Measurements from ENCODE around the gene ASIC1.

ASIC1 gene

DNA sequence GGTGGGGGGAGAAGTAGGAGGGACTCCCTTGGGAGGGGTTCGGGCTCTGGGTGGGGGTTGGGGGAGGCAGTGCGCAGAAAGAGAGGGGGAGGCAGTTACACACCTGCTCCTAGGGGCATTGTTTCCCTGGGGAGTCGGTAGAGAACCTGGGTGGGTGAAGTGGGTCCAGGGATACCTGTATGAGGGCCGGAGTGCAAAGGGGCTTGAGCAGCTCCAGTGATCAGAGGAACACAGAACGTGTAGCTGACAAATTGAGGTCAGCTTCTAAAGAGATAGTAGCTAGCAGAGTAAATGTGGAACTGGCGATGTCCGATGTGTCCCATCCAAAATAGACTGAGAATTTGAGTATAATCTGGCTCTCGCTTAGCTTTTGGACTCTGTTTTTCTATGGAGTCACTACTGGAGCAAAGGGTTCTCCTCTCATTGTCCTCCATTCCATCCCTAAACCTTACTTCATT, 28.2 kb downstream of the ASIC1 start:
- DNase-seq: no peak

DNA sequence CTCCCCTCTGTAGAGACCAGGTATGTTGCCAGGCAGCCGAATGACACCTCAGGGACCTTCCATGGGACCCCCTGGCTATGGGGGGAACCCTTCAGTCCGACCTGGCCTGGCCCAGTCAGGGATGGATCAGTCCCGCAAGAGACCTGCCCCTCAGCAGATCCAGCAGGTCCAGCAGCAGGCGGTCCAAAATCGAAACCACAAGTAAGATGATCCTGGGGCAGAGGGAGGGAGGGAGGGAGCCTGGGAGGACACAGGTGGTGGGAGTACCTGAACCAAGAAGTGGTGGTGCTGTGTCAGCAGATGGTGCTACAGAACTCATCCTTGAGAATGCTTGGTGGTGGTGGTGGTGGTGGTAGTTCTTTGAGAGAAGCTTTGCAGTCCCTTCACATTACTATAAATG, 28.8 kb downstream of the ASIC1 start:
- DNase-seq: no peak

- no peak for DNase-seq
Measured at GRCh38 chr12:50087151-50087550, 29.8 kb downstream of the ASIC1 start.

DNA sequence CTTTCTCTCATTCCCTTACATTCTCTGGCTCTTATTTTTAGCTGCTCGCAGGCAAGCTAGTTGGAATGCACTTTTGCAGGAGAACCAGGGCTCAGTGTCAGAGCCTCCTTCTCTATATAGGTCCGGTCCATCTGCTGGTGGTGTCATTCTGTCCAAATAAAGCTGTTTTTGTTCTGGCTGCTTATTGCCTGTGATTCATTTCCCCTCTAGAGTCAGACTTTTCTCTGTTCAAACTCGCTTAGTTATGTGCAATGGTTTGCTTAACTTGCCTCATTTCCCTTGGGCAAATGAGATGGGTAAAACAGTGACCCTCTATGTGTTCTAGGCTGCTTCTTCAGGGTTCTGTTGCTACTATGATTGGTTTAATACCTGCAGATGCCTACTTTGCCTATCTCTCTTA, 30.6 kb downstream of the ASIC1 start:
- DNase-seq: no peak

- no peak for DNase-seq
Measured at GRCh38 chr12:50088577-50089335, 31.4 kb downstream of the ASIC1 start.

DNA sequence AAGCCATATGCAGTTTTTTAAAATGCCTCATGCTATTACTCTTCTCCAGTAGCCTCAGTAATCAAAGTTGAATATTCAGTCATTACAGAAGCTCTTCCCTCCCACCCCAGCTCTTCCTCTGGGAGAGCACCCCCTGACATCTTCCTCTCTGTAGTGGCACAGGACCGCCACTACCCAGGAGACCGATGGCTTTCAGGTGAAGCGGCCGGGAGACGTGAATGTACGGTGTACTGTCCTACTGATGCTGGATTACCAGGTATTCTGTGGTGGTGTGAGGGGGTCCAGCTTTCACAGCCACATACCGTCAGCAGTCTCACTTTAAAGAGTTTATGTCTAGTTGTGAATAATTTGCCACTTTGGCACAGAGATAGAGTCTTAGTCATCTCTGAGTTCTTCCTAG, 32.3 kb downstream of the ASIC1 start:
- no peak for DNase-seq

- DNase-seq: no peak
Measured at GRCh38 chr12:50090391-50090790, 33.0 kb downstream of the ASIC1 start.

- no peak for DNase-seq
Measured at GRCh38 chr12:50097952-50098351, 40.6 kb downstream of the ASIC1 start.

GRCh38 chr12:50099302-50100008, 42.1 kb downstream of the ASIC1 start:
- no peak for DNase-seq

DNA sequence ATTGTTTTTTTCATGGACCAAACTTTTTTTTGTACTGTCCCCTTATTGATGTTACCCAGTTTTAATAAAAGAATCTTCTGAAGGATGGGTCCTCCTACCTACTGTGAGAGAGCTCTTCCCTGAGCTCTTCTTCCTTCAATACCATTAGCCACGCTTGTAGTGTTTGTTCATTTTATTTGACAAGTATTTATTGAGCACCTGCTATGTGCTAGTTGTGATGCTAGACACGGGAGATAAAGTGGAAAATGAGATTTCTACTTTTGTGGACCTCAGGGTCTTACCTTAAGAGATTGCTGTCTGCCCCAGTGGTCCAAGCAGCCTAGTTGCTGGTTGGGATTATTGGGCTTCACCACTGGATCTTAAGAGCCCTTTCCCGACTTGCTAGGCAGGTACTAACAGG, 43.2 kb downstream of the ASIC1 start:
- no peak for DNase-seq

DNA sequence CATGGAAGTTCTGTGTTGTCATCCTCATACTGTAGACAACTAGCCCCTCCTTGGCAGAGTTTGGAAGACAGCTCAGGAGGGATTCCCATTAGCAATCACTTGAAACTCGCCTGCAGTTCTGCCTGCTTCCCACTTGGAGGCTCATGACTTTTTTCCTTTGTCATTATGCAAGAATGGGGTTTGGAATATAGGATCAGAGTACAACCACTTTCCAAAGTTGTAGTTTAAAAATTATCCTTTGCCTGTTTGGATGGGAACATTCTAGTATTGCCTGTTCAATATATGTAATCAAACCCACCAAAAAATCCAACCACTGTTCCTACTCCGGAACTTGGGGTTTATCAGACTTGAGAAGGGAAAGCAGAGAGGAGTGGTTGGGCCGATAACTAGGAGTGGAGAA, 44.3 kb downstream of the ASIC1 start:
- DNase-seq: no peak

GRCh38 chr12:50102131-50102531, 44.7 kb downstream of the ASIC1 start:
- DNase-seq: no peak

- no peak for DNase-seq
Measured at GRCh38 chr12:50102646-50103309, 45.4 kb downstream of the ASIC1 start.

- no peak for DNase-seq
Measured at GRCh38 chr12:50103351-50103750, 46.0 kb downstream of the ASIC1 start.

DNA sequence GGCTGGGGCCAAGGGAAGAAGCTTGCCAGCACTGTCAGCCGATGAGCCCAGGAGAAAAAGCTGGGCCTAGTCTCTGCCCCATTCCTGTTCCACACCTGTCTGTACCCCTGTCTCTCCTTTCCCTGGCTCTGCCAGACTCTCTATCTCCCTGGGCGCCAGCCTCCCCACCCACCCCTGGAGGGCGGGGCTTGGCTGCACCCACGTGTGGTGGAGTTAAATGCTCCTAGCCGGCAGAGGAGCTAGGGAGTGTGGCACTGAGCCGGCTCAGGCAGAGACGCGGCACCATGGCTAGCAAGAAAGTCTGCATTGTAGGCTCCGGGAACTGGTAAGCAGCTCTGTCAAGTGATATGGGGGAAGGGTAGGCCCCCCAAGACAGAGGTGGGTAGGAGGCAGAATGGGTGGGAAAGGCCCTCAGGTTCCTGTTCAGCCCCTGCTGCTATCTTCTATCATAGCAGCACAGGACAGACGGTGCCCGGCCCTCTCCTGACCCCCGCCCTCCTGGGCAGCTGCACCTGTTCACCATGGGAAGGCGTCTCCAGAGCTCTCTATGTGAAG, 46.4 kb downstream of the ASIC1 start, which contains the start of gene GPD1:
GPD1 (plus strand) TSS at position 242 of the 555 bp plus-strand sequence; CDS start at position 285, 43 bp downstream.
- DNase-seq: no peak

DNA sequence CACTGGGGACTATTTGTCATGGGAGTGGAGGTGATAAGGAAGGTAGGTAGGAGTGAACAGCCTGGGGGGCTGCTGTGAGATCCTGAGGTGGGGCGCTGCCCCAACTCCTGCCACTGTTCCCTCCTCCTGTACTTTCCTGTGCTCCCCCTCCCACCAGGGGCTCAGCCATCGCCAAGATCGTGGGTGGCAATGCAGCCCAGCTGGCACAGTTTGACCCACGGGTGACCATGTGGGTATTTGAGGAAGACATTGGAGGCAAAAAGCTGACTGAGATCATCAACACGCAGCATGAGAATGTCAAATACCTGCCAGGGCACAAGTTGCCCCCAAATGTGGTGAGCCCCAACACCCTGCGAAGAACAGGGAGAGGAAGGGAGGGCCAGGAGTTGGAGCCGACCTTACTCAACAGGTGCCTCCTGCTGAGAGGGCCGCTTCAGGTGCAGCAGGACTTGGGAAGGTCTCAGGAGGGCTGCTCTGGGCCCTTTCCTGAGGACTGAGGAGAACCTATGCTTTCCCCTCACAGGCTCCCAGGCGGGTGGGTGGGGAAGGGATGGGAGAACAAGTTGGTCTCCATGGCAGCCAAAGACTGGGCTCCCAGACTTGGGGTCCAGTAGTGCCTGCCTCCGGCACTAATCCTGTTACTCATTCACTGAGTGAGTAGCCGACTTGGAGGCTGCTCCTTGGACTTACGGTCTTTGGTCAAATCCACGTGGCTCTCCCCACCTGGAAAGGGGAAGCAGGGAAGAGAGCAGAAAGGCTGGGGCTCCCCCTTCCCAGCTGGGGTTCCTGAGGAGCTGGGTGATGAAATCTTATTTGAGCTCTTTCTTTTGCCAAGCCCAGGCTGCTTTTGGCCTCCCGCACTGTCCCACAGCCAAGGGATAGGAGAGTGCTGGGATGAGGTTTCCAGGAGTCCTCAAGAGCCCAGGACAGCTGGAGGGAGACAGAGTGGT, 47.3 kb downstream of the ASIC1 start:
- DNase-seq: no peak

GRCh38 chr12:50105913-50106450, 48.6 kb downstream of the ASIC1 start:
- DNase-seq: no peak

DNA sequence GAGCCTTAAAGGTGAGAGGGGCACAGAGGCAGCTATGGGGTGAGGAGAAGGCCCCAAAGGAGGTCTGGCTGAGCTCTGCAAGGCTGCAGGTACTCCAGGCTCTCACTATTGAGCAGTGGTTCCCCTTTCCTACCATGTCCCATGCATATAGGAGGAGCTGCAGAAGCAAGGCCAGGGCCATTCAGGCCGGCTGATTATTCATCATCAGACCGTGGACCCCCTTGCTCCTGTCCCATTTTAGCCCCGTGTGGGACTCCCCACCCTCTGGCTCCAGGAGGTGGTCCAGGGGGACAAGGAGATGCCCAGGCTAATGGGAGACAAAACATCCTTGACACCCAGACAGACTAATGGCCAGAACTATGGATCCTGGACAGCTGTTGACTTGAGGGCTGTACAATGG, 49.5 kb downstream of the ASIC1 start:
- no peak for DNase-seq

DNA sequence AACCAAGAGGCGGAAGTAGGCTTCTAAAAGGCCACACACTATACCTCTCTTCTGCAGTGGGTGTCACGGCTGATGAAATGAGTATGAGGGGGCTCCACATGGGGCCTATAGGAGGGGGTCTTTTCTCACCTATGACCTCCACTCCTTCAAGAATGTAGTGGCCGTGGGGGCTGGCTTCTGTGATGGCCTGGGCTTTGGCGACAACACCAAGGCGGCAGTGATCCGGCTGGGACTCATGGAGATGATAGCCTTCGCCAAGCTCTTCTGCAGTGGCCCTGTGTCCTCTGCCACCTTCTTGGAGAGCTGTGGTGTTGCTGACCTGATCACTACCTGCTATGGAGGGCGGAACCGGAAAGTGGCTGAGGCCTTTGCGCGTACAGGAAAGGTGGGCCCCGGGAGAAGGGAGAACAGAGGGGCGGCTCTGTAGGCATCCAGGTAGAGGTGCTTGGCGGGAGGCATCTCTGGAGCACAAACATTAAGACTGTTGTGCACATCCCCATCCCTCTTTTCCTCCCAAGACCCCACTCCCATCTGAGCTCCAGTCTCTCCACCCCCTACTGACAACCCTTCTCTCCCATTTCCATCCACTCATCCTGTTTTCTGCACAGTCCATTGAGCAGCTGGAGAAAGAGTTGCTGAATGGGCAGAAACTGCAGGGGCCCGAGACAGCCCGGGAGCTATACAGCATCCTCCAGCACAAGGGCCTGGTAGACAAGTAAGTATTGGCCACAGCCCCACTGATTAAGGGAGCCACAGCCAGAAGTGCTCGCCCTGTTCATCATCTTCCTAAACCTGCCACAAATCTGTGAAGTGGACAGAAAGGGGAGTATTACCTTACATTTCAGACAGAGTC, 50.2 kb downstream of the ASIC1 start:
- no peak for DNase-seq

DNA sequence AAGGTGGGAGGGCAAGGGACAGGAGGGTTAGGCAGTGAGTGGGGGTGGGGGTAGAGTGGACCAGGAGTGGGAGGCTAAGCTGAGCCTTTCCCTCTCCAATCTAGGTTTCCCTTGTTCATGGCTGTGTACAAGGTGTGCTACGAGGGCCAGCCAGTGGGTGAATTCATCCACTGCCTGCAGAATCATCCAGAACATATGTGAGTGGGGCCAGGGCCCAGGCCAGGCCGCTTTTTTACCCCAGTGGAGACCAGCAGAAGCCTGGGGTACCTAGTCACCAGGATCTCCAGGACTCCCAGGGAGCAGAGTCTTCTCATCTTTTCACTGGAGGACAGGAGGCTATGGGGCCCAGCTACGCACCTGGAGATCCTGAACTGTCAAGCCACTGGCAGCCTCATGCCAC, 51.9 kb downstream of the ASIC1 start:
- DNase-seq: no peak

Measured in SIG-M5 (cell line).